ENCODE measurements around the gene HTRA3.

DNA sequence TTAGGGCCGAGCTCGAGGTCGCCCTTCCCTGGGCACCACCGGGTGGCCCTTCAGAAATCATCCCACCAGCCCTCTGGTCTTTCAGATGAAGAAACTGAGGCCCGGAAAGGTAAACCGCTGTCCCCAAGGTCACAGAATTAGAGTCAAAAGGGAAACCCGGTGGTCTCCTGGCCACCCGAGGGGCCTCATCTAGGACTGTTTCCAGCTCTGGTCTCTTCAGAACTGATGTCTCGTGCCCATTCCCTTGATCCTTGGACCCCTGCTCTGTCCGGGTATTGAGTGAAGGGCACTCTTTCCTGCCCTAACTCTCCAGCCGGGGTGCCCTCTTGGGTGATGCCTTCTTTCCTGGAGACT lies 841 bp downstream of the HTRA3 start:
- no peak for TF ChIP-seq ELF4 (CRISPR knock-in tag; IDR thresholded peaks at IDR 0.05; ENCODE audit: low read depth)
- TF ChIP-seq ZNF416 (CRISPR knock-in tag; IDR thresholded peaks at IDR 0.05): no peak
- TF ChIP-seq, protein P1, sequence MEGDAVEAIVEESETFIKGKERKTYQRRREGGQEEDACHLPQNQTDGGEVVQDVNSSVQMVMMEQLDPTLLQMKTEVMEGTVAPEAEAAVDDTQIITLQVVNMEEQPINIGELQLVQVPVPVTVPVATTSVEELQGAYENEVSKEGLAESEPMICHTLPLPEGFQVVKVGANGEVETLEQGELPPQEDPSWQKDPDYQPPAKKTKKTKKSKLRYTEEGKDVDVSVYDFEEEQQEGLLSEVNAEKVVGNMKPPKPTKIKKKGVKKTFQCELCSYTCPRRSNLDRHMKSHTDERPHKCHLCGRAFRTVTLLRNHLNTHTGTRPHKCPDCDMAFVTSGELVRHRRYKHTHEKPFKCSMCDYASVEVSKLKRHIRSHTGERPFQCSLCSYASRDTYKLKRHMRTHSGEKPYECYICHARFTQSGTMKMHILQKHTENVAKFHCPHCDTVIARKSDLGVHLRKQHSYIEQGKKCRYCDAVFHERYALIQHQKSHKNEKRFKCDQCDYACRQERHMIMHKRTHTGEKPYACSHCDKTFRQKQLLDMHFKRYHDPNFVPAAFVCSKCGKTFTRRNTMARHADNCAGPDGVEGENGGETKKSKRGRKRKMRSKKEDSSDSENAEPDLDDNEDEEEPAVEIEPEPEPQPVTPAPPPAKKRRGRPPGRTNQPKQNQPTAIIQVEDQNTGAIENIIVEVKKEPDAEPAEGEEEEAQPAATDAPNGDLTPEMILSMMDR (IDR thresholded peaks at IDR 0.05): no peak
- TF ChIP-seq, protein P2, sequence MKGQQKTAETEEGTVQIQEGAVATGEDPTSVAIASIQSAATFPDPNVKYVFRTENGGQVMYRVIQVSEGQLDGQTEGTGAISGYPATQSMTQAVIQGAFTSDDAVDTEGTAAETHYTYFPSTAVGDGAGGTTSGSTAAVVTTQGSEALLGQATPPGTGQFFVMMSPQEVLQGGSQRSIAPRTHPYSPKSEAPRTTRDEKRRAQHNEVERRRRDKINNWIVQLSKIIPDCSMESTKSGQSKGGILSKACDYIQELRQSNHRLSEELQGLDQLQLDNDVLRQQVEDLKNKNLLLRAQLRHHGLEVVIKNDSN (CRISPR knock-in tag; IDR thresholded peaks at IDR 0.05): no peak
- TF ChIP-seq SP1 (CRISPR knock-in tag; conservative IDR thresholded peaks at IDR 0.05): no peak
- TF ChIP-seq, protein P3, sequence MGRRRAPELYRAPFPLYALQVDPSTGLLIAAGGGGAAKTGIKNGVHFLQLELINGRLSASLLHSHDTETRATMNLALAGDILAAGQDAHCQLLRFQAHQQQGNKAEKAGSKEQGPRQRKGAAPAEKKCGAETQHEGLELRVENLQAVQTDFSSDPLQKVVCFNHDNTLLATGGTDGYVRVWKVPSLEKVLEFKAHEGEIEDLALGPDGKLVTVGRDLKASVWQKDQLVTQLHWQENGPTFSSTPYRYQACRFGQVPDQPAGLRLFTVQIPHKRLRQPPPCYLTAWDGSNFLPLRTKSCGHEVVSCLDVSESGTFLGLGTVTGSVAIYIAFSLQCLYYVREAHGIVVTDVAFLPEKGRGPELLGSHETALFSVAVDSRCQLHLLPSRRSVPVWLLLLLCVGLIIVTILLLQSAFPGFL (CRISPR knock-in tag; IDR thresholded peaks at IDR 0.05; ENCODE audit: borderline replicate concordance): no peak
- TF ChIP-seq IRF2 (CRISPR knock-in tag; IDR thresholded peaks at IDR 0.05; ENCODE audit: borderline replicate concordance, low read depth): no peak
- TF ChIP-seq, protein P4, sequence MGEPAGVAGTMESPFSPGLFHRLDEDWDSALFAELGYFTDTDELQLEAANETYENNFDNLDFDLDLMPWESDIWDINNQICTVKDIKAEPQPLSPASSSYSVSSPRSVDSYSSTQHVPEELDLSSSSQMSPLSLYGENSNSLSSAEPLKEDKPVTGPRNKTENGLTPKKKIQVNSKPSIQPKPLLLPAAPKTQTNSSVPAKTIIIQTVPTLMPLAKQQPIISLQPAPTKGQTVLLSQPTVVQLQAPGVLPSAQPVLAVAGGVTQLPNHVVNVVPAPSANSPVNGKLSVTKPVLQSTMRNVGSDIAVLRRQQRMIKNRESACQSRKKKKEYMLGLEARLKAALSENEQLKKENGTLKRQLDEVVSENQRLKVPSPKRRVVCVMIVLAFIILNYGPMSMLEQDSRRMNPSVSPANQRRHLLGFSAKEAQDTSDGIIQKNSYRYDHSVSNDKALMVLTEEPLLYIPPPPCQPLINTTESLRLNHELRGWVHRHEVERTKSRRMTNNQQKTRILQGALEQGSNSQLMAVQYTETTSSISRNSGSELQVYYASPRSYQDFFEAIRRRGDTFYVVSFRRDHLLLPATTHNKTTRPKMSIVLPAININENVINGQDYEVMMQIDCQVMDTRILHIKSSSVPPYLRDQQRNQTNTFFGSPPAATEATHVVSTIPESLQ (CRISPR knock-in tag; IDR thresholded peaks at IDR 0.05): no peak
- no peak for TF ChIP-seq KAT7 (CRISPR knock-in tag; IDR thresholded peaks at IDR 0.05; ENCODE audit: borderline replicate concordance)
